ENCODE data around the gene RYR3.

DNA sequence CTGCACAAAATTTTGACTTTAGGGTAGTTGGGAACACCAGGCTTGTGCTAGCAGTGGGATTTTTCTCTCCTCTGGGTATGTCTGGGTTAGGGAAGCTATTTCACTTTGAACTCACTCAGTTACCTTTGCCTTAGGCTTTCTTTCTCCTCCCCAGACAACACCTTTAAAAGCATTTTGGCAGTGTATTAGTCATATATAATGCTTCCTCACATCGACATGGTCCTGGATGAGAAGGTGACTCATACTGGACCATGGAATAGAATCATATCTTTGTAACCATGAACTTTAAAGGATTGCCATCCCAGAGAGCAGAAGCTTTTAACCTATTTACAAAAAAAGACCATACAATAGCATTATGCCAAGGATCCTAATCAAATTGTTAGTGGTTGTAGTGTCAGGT lies 2.7 kb downstream of the RYR3 start:
- TF ChIP-seq TCF7L2 (IDR thresholded peaks at IDR 0.05; ENCODE audit: low read depth, low read length) = no peak
- no peak for TF ChIP-seq AHR (CRISPR knock-in tag; IDR thresholded peaks at IDR 0.05)
- TF ChIP-seq, protein P1, sequence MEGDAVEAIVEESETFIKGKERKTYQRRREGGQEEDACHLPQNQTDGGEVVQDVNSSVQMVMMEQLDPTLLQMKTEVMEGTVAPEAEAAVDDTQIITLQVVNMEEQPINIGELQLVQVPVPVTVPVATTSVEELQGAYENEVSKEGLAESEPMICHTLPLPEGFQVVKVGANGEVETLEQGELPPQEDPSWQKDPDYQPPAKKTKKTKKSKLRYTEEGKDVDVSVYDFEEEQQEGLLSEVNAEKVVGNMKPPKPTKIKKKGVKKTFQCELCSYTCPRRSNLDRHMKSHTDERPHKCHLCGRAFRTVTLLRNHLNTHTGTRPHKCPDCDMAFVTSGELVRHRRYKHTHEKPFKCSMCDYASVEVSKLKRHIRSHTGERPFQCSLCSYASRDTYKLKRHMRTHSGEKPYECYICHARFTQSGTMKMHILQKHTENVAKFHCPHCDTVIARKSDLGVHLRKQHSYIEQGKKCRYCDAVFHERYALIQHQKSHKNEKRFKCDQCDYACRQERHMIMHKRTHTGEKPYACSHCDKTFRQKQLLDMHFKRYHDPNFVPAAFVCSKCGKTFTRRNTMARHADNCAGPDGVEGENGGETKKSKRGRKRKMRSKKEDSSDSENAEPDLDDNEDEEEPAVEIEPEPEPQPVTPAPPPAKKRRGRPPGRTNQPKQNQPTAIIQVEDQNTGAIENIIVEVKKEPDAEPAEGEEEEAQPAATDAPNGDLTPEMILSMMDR (CRISPR knock-in tag; IDR thresholded peaks at IDR 0.05) = no peak
- TF ChIP-seq WIZ (CRISPR knock-in tag; IDR thresholded peaks at IDR 0.05) = no peak
- TF ChIP-seq, protein P2, sequence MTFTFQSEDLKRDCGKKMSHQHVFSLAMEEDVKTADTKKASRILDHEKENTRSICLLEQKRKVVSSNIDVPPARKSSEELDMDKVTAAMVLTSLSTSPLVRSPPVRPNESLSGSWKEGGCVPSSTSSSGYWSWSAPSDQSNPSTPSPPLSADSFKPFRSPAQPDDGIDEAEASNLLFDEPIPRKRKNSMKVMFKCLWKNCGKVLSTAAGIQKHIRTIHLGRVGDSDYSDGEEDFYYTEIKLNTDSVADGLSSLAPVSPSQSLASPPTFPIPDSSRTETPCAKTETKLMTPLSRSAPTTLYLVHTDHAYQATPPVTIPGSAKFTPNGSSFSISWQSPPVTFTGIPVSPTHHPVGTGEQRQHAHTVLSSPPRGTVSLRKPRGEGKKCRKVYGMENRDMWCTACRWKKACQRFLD (CRISPR knock-in tag; IDR thresholded peaks at IDR 0.05; ENCODE audit: borderline replicate concordance) = no peak
- no peak for TF ChIP-seq NR3C1 (CRISPR knock-in tag; IDR thresholded peaks at IDR 0.05)
- no peak for TF ChIP-seq NCOA1 (CRISPR knock-in tag; IDR thresholded peaks at IDR 0.05)

Measured in HepG2 (cell line).